ENCODE data around the gene UCN.
"Not testable (repeated sequence)": the region's sequence is repeated elsewhere in the genome, so short reads cannot be mapped to it uniquely, and the experiment has no call there.

The UCN gene

DNA sequence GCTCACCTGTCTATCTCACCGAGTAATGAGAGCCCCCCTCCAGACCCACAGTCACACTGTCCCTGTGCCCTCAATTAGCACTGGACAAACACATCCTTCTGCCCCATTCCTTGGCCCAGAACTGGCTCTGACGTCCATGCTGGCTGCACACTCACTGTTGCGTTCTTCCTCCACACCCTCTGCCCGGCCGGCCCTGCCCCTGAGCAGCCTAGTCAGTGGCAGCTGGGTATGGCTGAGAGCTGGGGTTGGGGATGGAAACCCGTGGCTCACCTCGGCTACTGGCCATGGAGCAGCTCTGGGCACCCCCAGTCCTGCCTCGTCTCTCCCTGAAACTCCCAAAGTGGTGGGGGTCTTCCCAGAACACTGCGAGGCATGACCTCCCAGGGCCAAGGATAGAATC is 6.5 kb upstream of the UCN start:
- no peak for DNase-seq (ENCODE audit: low read depth)

DNA sequence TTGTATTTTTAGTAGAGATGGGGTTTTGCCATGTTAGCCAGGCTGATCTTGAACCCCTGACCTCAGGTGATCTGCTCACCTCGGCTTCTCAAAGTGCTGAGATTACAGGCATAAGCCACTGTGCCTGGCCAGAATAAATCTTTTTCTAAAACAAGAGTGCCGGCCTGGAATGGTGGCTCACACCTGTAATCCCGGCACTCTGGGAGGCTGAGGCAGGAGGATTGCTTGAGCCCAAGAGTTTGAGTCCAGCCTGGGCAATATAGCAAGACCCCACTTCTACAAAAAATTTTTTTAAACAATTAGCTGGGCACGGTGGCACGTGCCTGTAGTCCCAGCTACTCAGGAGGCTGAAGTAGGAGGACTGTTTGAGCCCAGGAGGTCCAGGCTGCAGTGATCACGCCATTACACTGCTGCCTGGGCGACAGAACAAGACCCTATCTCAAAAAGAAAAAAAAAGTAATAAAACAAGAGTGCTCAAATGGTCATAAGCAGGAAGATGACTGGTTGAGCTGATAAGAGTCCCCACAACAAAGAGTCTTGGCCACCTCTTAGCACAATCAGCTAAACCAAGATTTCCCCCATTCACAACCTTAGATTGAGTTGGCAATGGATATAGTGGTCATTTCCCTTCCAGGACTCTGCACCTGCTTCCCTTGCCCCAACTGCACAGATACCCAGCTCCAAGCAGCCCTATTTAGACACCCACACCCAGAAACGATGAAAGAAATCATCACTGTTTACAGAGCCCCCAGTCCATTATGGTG is 5.8 kb upstream of the UCN start:
- DNase-seq (ENCODE audit: low read depth) = no peak

DNA sequence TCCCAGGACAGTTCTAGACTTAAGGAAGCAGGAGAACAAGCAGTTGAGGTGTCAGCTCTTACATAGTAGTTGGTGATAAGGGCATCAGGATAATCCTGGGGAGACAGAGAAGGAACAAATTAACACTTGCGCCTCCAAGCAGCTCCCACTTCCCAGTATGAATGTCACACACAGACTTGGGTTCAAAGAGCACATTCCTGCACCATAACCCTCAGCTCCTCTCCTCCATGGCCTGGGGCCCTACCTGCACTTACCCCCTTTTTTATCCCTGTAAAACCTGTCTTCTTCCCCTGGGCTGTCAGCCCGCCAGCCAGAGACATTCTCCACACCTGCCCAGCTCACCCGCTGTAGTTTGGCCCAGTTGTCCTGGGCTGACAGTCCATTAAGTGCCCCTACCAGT is 3.9 kb upstream of the UCN start:
- no peak for DNase-seq (ENCODE audit: low read depth)

DNA sequence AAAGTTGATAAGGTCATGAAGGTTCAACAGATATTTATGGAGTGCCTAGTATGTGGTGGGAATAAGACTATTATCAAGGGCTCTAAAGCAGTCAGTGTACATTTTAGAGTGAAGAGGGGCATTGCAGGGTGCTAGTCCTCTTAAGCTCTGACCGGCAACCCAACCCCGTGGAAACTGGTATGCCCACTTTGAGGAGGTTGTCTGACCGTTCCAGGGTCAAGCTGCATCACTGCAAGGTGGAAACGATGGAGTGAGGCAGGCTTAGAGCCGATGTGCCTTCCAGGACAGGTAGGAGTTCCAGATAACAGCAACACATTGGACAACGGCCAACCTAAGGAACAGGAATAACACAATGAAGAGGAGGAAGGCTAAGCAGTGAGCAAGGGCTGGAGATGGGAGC is 1.4 kb upstream of the UCN start:
- DNase-seq (ENCODE audit: low read depth) = no peak

DNA sequence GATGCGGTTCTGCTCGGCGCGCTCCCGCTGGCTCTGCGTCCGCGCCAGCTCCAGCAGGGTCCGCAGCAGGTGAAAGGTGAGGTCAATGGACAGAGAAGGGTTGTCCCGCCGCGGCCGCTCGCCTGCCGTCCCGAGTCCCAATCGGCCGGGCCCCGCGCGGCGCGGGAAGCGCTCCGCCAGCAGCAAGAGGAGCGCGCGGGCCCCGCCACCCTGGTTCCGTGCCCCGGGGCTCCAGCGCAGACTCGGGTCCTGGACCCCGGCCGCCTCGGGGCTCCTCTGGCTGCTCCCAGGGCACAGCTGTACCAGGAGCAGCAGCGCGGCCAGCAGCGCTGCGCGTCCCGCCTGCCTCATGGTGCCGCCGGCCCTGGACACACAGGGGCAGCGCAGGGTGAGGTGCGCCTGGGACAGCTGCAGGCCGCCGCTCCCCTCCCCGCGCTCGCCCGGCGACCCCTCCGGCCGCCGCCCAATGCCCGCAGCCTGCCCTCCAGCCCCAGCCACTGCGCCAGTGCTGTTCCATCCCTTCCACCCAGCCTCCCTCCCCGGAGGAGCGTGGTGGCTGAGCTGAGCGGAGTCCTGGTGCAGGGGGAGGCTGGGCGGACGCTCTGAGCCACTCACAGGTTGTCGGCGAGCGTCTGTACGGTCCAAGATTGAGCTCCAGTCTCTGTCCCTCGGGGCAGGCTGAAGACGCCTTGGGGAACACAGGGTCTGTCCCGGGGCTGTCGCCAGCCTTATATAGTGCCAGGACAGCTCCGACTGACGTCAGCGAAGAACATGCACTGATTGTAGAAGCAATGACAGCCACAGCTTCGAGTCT is 493 bp downstream of the UCN start:
- no peak for DNase-seq (ENCODE audit: low read depth)

DNA sequence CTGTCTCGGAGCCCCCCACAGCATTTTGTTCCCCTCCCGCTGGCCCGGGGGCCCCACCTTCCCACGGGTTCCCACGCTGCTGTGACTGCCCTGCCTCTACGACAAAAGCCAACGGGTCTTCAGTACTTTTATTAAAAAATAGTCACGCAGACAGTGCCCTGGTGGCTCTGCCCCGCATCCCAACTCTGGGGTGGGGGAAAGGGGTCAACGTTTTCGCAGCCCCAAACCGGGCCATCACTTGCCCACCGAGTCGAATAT is 1.0 kb downstream of the UCN start:
- no peak for DNase-seq (ENCODE audit: low read depth)

DNA sequence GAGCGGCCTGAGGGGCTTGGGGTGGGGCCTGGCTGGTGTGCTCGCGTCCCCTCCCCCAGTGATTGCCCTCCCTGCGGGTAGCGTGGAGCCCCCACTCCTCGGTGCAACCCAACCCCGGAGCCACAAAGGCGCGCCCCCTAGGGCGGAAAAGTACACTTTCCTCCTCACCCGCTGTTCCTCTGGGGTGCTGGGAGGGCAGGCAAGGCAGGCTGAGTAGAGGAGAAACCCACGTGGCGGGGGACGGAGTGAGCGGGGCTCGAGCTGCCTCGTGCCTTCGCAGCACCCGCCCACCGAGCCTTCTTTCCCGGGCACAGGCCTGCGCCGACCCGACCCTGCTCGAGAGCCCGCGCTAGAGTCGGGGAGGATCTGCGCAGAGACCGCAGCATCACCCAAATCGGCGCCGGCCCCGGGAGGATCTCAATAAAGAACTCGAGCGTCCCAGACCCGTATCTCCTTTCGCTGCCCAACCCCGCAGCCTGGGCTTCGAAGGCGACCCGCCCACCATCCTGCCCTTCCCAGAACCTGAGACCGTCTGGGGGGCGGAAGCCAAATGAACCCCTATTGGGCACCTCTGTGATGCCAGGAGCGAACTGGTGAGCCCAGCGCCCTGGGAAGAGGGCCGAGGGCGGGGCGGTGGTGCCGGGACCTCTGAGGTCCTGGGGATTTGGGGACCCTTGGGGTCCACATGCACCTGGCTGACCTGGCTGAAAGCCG is 1.5 kb downstream of the UCN start:
- no peak for DNase-seq (ENCODE audit: low read depth)

DNA sequence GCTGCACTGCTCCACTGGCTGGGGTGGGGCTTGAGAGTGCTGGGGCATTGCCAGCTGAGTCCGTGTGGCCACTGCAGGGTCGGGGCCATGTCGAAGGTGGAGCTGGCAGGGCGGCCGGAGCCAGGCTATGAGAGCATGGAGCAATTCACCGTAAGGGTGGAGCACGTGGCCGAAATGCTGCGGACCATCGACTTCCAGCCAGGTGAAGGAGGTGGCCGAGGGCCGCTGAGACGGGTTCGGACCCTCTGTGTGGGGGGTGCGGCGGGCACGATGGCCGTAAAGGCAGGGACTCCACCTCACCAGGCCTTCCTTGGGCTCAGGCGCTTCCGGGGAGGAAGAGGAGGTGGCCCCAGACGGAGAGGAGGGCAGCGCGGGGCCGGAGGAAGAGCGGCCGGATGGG is 2.1 kb downstream of the UCN start:
- DNase-seq (ENCODE audit: low read depth) = no peak

DNA sequence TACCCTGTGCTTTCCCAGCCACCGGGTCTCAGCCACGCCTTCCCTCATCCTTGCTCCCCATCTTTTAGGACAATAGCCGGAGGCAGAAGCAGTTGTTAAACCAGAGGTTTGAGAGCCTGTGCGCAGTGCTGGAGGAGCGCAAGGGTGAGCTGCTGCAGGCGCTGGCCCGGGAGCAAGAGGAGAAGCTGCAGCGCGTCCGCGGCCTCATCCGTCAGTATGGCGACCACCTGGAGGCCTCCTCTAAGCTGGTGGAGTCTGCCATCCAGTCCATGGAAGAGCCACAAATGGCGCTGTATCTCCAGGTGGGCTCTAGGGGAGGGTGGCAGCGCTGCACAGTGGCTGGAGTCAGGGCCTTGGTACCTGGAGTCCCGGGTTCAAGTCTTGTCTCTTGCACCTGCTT is 2.7 kb downstream of the UCN start:
- DNase-seq (ENCODE audit: low read depth) = no peak

DNA sequence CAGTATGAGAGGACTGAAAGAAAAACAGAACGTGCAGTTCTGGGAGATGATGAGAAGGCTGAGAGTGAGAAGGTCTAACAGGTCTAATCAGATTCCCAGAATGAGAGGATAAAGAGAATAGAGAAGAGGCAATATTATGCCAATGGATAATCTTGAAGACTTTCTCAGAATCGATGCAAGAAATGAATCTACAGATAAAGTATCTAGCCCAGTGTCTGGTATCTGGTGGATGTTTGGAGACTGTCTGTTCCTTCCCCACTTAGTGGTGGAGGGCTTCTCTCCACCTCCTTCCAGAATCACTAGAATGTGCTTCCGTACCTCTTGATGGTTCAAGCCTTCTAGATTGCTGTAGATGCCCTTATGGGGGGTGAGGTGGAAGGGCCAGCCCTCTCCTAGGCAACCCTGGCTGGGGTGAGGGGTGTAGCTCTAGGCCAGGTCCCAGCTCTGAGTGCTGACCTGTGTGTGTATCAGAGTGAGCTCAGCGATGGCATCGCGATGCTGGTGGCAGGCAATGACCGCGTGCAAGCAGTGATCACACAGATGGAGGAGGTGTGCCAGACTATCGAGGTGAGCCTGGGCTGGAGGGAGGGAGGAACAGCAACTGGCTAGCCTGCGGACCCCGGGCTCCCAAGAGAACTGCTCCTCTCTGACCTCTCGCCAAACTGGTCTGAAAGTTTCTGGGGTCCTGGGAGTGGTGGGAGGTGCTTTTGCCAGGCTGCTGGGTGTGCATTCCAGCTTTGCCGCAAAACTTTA is 3.6 kb downstream of the UCN start:
- DNase-seq (ENCODE audit: low read depth) = no peak

DNA sequence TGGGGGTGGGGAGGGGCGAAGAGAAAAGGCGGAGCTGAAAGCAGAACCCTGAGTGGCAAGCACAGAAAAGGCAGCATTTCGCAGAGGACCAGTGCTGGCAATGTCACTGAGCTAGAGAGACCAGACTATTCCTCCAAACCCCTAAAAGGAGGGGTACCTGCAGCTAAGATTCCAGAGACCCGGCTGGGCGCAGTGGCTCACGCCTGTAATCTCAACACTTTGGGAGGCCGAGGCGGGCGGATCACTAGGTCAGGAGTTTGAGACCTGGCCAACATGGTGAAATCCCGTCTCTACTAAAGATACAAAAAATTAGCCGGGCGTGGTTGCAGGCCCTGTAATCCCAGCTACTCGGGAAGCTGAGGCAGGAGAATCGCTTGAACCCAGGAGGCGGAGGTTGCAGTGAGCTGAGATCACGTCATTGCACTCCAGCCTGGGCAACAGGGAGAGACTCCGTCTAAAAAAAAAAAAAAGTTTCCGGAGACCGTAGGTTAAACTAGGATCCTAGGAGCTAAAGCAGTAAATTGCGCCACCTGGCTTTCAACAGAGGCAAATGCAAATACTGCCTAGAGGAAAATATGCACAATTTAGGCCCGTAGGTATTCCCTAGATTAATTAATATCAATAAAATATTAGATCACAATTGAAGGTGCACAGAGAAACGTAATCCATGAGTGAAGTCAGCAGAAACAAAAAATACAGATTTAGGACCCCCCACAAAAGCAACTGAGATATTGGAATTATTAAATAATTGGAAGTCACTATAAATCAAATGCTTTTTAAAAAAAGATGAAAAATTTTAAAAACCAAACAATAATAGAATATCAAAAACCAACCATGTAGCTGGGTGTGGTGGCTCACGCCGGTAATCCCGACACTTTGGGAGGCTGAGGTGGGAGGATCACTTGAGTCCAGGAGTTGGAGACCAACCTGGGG is 4.9 kb downstream of the UCN start:
- no peak for DNase-seq (ENCODE audit: low read depth)

DNA sequence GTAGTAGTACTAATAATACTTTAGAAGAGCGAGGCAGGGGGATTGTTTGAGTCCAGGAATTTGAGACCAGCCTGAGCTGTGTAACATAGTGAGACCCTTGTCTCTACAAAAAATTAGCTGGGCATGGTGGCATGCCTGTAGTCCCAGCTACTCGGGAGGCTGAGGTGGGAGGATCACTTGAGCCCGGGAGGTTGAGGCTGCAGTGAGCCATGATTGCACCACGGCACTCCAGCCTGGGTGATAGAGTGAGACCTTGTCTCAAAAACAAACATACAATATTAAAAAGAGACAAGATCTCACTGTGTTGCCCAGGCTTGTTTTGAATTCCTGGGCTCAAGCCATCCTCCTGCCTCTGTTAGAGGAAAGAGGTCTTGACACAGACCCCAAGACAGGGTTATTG is 7.6 kb downstream of the UCN start:
- DNase-seq (ENCODE audit: low read depth) = not testable (repeated sequence)

DNA sequence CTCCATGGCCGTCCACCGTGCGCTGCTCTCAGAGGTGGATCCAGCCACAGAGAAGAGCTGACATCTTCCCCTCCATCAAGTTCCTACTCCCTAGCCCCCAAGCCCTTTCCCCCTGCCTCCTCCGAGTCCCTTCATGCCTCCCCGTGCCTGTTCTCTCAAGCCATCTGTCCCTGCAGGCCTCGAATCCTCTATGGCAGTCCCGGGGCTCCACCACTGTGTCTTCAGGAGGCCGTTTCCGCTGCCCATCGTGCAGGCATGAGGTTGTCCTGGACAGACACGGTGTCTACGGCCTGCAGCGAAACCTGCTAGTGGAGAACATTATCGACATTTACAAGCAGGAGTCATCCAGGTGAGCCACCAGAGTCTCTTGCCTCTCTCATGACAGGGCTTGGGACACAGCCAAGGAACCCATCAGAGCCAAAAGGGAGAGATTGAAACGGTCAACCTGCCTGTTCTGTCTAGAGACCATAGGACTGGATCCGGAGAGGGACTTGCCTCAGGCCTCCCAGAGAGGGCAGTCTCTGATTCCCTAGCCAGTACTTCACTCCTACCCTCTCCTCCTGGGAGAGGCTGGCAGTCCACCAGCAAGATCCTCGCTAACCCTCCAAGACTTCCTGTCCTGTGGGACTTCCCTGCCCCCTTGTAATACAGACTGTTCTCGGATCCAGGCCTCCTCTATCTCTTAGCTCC is 9.7 kb downstream of the UCN start:
- DNase-seq (ENCODE audit: low read depth) = no peak

DNA sequence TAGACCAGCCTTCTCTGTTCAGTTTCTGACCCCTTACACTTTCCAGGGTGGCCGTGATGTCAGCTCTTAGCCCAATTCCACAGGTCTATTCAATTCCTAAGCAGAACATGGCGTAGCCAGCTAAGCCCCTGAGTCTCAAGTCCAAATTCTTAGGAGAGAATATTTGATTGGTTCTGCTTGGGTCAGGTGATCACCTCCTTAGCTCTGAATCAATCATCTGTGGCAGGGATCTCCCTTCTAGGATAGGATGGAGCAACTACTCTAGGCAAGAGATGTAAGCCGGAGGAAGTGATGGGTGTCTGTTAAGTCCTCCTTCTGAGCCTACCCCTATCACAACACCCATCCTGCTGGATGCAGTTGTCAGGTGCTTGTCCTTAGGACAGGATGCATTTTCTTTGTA is 11.1 kb downstream of the UCN start:
- DNase-seq (ENCODE audit: low read depth) = no peak

DNA sequence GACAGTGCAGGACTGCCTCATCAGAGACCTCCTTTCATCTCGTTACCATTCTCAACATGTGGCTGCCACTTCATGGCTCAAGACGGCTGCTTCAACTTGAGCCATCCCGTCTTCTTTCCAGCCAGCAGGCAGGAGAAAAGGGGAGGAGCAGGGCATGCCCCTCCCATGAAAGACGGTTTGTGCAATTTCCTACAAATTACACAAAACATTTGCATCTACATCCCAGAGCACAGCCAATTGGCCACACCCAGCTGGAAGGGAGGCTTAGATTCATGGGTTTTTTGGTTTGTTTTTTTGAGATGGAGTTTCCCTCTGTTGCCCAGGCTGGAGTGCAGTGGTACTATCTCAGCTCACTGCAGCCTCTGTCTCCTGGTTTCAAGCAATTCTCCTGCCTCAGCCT is 11.8 kb downstream of the UCN start:
- no peak for DNase-seq (ENCODE audit: low read depth)

DNA sequence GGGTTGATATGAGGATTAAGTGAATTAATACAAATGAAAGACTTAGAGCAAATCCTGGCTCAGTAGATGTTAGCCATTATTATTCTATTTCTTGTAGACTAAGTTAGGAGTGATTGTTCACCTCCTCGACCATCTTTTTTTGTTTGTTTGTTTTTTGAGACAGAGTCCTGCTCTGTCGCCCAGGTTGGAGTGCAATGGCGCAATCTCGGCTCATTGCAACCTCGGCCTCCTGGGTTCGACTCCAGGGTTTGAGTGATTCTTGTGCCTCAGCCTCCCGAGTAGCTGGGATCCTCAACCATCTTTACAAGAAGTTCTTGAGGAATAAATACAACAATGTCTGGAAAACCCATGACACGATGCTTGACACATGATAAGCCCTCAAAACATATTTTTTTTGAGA is 13.3 kb downstream of the UCN start:
- DNase-seq (ENCODE audit: low read depth) = no peak

DNA sequence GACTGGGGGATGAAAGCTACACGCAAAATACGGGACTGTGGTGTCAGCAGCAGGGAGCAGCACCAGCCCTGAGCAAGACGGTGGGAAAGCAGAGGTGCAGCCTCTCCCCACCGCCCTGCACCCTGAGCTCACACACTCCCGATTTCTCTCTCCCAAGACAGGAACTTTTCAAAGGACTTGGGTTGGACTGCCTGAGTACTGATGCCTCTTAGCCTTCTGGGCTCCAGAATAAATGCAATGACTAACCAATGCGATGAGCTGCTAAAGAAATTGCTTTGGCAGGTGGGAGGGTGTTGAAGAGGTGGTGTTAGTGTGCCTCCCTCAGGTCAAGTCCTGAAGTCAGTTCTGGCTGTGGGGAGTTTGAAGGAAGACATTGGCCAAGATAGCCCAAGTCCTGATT is 16.4 kb downstream of the UCN start:
- DNase-seq (ENCODE audit: low read depth) = no peak

DNA sequence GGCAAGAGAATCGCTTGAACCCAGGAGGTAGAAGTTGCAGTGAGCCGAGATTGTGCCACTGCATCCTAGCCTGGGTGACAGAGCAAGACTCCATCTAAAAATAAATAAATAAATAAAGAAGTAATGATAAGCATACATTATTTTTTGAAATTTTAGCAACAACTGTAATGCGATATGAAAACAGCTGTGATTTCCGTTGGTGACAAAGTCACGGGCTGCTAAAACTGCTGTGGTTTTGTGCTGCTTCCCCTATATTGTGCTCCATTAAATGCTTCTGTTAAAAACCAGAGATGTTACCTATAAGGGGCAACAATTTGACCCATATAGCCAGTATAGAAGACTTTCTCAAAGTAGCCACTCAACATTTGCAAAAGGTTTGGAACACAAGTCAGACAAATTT is 17.7 kb downstream of the UCN start:
- no peak for DNase-seq (ENCODE audit: low read depth)

DNA sequence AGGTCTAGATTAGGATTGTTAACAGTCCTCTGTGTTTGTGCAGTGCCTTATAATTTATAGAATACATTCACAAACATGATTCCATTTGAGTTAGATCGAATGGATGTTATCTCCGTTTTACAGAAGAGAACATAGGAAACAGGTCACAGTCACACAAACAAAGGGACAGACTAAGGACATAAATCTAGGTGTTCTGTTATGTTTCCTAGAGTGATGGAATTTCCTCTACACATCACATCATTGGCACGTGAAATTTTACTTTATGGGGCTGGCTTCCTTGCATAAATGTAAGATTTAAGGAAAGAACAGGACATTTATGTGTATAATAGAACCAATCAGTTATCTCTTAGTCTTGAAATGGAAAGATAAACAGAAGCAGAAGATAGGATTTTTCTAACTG is 19.6 kb downstream of the UCN start:
- no peak for DNase-seq (ENCODE audit: low read depth)

DNA sequence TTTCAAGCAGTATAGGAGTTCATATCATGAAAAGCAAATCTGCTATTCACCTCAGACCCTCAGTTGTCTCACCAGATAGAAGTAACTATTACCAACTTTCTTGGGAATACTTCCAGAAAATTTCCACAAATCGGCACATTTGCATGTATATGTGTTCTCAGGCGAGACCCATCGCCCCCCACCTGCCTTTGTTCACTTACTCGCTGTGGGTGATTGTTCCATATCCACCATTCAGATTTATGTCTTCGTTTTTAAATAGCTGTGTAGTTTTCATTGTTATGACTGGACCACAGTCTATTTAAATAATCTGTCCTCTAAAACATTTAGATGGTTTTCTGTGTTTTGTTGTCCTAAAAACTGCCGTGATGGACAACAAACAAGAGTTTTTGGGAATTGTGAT is 22.8 kb downstream of the UCN start:
- no peak for DNase-seq (ENCODE audit: low read depth)

DNA sequence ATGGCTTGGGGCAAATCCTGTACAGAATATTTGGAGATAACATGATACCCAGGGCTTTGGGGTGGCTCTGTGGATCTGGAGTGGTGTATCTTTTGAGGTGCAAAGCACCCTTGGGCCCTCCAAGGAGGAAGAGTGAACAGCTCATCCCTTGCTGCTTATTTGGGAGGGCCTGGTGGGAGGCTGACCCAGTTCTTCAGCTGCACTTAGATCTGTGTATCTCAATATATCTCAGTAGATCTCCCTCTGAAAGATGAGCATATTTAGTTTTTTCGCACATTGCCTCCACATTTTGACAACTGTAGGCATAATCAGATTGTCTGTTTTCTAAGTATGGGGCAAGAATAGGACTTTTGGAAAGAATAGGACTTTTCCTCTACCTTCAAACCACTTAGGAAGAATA is 23.2 kb downstream of the UCN start:
- no peak for DNase-seq (ENCODE audit: low read depth)

All from stimulated activated CD8-positive, alpha-beta memory T cell treated with anti-CD3 and anti-CD28 coated beads, Interleukin-12 subunit alpha, Interleukin-12 subunit beta, amount 100 ng/mL, for 4 hours (primary cell).